Keratinocyte (primary cell): Measurements from ENCODE around the gene ELMO2. TPM values are rescaled to one million over a fixed set of nuclear protein-coding genes. Genes with fewer than 3 reads are reported as not detected.

Experiments
- DNase-seq: peaks from one replicate; pipeline ENCODE4 v3.0.0-alpha.2; 2011; ENCODE audit warnings: low read depth, missing footprints, low spot score
- FAIRE-seq: peaks from 2 replicates; lab custom pipeline; 2011; peaks lifted over from hg19 to GRCh38; lab: Jason Lieb, UNC
- H2AFZ ChIP-seq: 2 replicates; pipeline ENCODE4 v1.6.0; 2012; ENCODE audit warnings: low read length, control low read depth, inconsistent platforms; ENCODE audit not compliant: control insufficient read depth
- H3K27ac ChIP-seq: 2 replicates; pipeline ENCODE4 v1.5.1; 2011; ENCODE audit warnings: low read length; ENCODE audit not compliant: control insufficient read depth, insufficient read depth
- H3K27me3 ChIP-seq: 3 replicates; pipeline ENCODE4 v1.6.0; 2011; ENCODE audit warnings: low read length; ENCODE audit not compliant: control insufficient read depth, insufficient read depth; ENCODE audit errors: extremely low read depth
- H3K36me3 ChIP-seq, 2 experiments: 2 replicates in 1 of 2; 3 replicates in 1 of 2; pipeline ENCODE4 v1.5.1; 2011; ENCODE audit warnings: low read length in 2 of 2, mild to moderate bottlenecking in 1 of 2; ENCODE audit not compliant: control insufficient read depth in 2 of 2, insufficient read depth in 2 of 2; ENCODE audit errors: extremely low read depth in 1 of 2
- H3K4me1 ChIP-seq: 3 replicates; pipeline ENCODE4 v1.5.1; 2011; ENCODE audit warnings: low read length; ENCODE audit not compliant: control insufficient read depth, insufficient read depth; ENCODE audit errors: extremely low read depth
- H3K4me2 ChIP-seq: 3 replicates; pipeline ENCODE4 v1.6.0; 2011; ENCODE audit warnings: low read depth, low read length; ENCODE audit not compliant: control insufficient read depth, insufficient read depth; ENCODE audit errors: extremely low read depth
- H3K4me3 ChIP-seq, 3 experiments: fragments of 200-600 bp in 1 of 3; sonication (generic) in 1 of 3; 2 replicates in 2 of 3; 3 replicates in 1 of 3; pipeline ENCODE4 v1.5.1; 2011 to 2016; ENCODE audit warnings: low read length in 3 of 3, mild to moderate bottlenecking in 3 of 3, control low read depth in 2 of 3, inconsistent platforms in 1 of 3, low read depth in 1 of 3, mixed read lengths in 1 of 3, mixed run types in 1 of 3, moderate library complexity in 1 of 3; ENCODE audit not compliant: control insufficient read depth in 2 of 3, insufficient read depth in 2 of 3; ENCODE audit errors: extremely low read depth in 1 of 3
- H3K79me2 ChIP-seq: 2 replicates; pipeline ENCODE4 v1.6.0; 2012; ENCODE audit warnings: low read length; ENCODE audit not compliant: control insufficient read depth, insufficient read depth
- H3K9ac ChIP-seq: 3 replicates; pipeline ENCODE4 v1.6.0; 2011; ENCODE audit warnings: low read length; ENCODE audit not compliant: control insufficient read depth, insufficient read depth; ENCODE audit errors: extremely low read depth
- H3K9me1 ChIP-seq: 3 replicates; pipeline ENCODE4 v1.6.0; 2011; ENCODE audit warnings: low read length; ENCODE audit not compliant: control insufficient read depth, insufficient read depth; ENCODE audit errors: extremely low read depth
- H3K9me3 ChIP-seq: 2 replicates; pipeline ENCODE4 v1.5.1; 2012; ENCODE audit warnings: low read depth, low read length; ENCODE audit not compliant: control insufficient read depth
- H4K20me1 ChIP-seq: 3 replicates; pipeline ENCODE4 v1.6.0; 2011; ENCODE audit warnings: low read length; ENCODE audit not compliant: control insufficient read depth, insufficient read depth; ENCODE audit errors: extremely low read depth
- EZH2 ChIP-seq: IDR thresholded peaks from one replicate; pipeline ENCODE4 v1.6.1; 2012; ENCODE audit warnings: inconsistent platforms, mild to moderate bottlenecking, low read length, moderate library complexity
- dilution Hi-C: fragments of 300-500 bp; cut with MboI; formaldehyde crosslinking; loops from one replicate; pipeline ENCODE4 v1.7.0; 2020; ENCODE audit warnings: low sequenced_read_pairs; ENCODE audit not compliant: extremely low pct_ligation_motif_present
- polyA plus RNA-seq, 5 experiments: library from polyadenylated mRNA; depleted of rRNA in 3 of 5; stranded (reverse) in 3 of 5; stranded (forward) in 1 of 5; unstranded in 1 of 5; fragments of >200 nt; gene quantifications; 1 replicate in 1 of 5; 2 replicates in 3 of 5; 3 replicates in 1 of 5; pipeline versions ENCODE4 v1.2.1 to v1.2.3, GENCODE V29; 2011 to 2012; ENCODE audit warnings: missing spikeins in 2 of 5, low read depth in 1 of 5, low replicate concordance in 1 of 5
- TF ChIP-seq, protein P1 (sequence below), 3 experiments: IDR thresholded peaks in 1 of 3; conservative IDR thresholded peaks in 1 of 3; optimal IDR thresholded peaks in 1 of 3; 2 replicates in 2 of 3; 3 replicates in 1 of 3; pipeline versions ENCODE3 to v1.5.1; 2011; ENCODE audit warnings: low read length in 3 of 3, mild to moderate bottlenecking in 3 of 3, moderate library complexity in 2 of 3, control low read depth in 1 of 3, inconsistent platforms in 1 of 3; ENCODE audit not compliant: insufficient read depth in 2 of 3; ENCODE audit errors: extremely low read depth in 1 of 3

The ELMO2 gene
- polyA plus RNA-seq, 1 donor (not counting 4 experiments of a cell fraction or from before 2014, with no cell fraction given) = 28.5 TPM

DNA sequence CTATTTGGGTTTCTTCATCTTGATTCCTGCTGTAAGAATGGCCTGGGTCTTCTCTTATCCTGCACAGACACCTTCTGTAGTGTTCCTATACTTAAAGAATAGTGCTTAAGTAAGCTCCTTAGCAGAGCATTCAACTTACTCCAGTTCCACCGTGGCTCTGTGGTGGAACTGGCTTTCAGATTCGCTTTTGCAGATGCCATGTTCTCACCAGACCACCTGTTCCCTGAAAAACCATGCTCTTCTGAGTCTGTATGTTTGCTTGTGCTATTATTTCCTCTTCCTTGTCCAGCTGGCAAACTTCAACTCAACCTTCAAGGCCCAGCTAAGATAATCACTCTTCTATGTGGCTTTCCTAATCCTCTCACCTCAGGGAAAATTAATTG, 4.9 kb downstream of the ELMO2 start:
- H2AFZ ChIP-seq = no peak overlapping the region
- peaks cover 22% of the 10 kb centered on the region for H3K4me1 ChIP-seq
- no peaks in the 10 kb centered on the region for H3K9me3 ChIP-seq
- no peak overlapping the region for H3K27ac ChIP-seq
- DNase-seq (no peak), FAIRE-seq (no peak)
- peaks cover 0 to 1% of the 10 kb centered on the region in 2 experiments for H3K36me3 ChIP-seq
- H3K9me1 ChIP-seq = no peaks in the 10 kb centered on the region
- H3K27me3 ChIP-seq = no peaks in the 10 kb centered on the region
- H3K79me2 ChIP-seq = peaks cover 40% of the 10 kb centered on the region
- TF ChIP-seq, protein P1, sequence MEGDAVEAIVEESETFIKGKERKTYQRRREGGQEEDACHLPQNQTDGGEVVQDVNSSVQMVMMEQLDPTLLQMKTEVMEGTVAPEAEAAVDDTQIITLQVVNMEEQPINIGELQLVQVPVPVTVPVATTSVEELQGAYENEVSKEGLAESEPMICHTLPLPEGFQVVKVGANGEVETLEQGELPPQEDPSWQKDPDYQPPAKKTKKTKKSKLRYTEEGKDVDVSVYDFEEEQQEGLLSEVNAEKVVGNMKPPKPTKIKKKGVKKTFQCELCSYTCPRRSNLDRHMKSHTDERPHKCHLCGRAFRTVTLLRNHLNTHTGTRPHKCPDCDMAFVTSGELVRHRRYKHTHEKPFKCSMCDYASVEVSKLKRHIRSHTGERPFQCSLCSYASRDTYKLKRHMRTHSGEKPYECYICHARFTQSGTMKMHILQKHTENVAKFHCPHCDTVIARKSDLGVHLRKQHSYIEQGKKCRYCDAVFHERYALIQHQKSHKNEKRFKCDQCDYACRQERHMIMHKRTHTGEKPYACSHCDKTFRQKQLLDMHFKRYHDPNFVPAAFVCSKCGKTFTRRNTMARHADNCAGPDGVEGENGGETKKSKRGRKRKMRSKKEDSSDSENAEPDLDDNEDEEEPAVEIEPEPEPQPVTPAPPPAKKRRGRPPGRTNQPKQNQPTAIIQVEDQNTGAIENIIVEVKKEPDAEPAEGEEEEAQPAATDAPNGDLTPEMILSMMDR (optimal IDR thresholded peaks at IDR 0.05 in 1 of 3, IDR thresholded peaks at IDR 0.05 in 1 of 3, conservative IDR thresholded peaks at IDR 0.05 in 1 of 3; ENCODE audit: extremely low read depth in 1 of 3, insufficient read depth in 2 of 3, low read length in 3 of 3) = no peak
- no peak for TF ChIP-seq EZH2
- peaks cover 3% of the 10 kb centered on the region for H4K20me1 ChIP-seq
- dilution Hi-C loops = no loop called here
- H3K4me2 ChIP-seq = peak overlapping the region; percentile 61
- H3K4me3 ChIP-seq = no peak overlapping the region
- H3K9ac ChIP-seq = no peak overlapping the region

DNA sequence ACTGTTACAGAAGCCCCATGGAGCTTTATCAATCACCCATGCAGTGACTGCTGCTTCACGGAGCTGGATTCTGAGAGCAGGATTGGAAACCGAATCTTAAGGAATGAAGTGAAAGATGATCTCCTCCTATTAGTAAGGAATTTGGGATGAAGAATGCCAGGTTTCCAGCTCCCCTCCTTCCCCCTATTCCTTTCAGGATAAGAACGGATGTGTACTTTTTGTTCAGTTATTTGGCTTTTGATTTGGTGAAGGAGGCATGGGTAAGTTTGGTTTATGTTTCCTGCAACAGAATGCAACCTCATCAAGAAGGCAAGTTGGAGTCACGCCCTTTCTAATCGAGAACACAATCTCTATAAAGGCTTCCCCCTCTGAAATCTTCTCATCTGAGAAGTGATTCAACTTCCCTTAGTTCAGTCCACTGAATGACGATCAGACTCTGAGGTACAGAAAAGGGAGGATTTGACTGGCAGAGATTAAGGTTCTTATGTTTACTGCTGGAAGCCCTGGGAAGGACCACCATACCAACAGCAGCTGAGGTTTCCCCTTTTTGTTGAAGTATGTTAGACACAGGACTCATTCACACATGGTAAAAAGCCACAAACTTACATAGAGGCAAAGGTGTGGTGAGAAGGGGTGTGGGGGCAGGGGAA, 5.5 kb downstream of the ELMO2 start:
- peaks cover 42% of the 10 kb centered on the region for H3K79me2 ChIP-seq
- no peaks in the 10 kb centered on the region for H3K27me3 ChIP-seq
- no peak overlapping the region for H3K9ac ChIP-seq
- DNase-seq (no peak), FAIRE-seq (no peak)
- peaks cover 3% of the 10 kb centered on the region for H4K20me1 ChIP-seq
- no peak overlapping the region for H3K4me3 ChIP-seq
- H2AFZ ChIP-seq = no peak overlapping the region
- H3K4me2 ChIP-seq = peak overlapping the region; percentile 61
- no peak overlapping the region for H3K27ac ChIP-seq
- peaks cover 22% of the 10 kb centered on the region for H3K4me1 ChIP-seq
- peaks cover 0 to 1% of the 10 kb centered on the region in 2 experiments for H3K36me3 ChIP-seq
- H3K9me3 ChIP-seq = no peaks in the 10 kb centered on the region
- no peaks in the 10 kb centered on the region for H3K9me1 ChIP-seq
- TF ChIP-seq, protein P1 (optimal IDR thresholded peaks at IDR 0.05 in 1 of 3, IDR thresholded peaks at IDR 0.05 in 1 of 3, conservative IDR thresholded peaks at IDR 0.05 in 1 of 3; ENCODE audit: extremely low read depth in 1 of 3, insufficient read depth in 2 of 3, low read length in 3 of 3) = no peak
- no peak for TF ChIP-seq EZH2
- dilution Hi-C loops = no loop called here
